Endodermal cell (in vitro differentiated cells): Measurements from ENCODE around the gene CTNNA1. TPM values are rescaled to one million over a fixed set of nuclear protein-coding genes. Genes with fewer than 3 reads are reported as not detected.
"Not testable (repeated sequence)": the region's sequence is repeated elsewhere in the genome, so short reads cannot be mapped to it uniquely, and the experiment has no call there.

Experiments
- DNase-seq: peaks from one replicate; pipeline ENCODE4 v3.0.0-alpha.2; 2017
- H3K27ac ChIP-seq: 2 replicates; pipeline ENCODE4 v1.5.1; 2013; ENCODE audit warnings: mild to moderate bottlenecking, low read depth, low read length, moderate library complexity
- H3K27me3 ChIP-seq: 2 replicates; pipeline ENCODE4 v1.6.1; 2013; ENCODE audit warnings: mild to moderate bottlenecking, low read length, moderate library complexity; ENCODE audit not compliant: insufficient read depth, control insufficient read depth, poor library complexity, severe bottlenecking
- H3K36me3 ChIP-seq: 2 replicates; pipeline ENCODE4 v1.7.0; 2013; ENCODE audit warnings: mild to moderate bottlenecking, low read length, moderate library complexity; ENCODE audit not compliant: control insufficient read depth, insufficient read depth
- H3K4me1 ChIP-seq: one replicate; pipeline ENCODE4 v1.7.0; 2013; ENCODE audit warnings: low read length; ENCODE audit not compliant: control insufficient read depth, insufficient read depth
- H3K4me3 ChIP-seq: 2 replicates; pipeline ENCODE4 v1.5.1; 2013; ENCODE audit warnings: mild to moderate bottlenecking, low read length, moderate library complexity
- H3K9ac ChIP-seq: 2 replicates; pipeline ENCODE4 v1.6.1; 2013; ENCODE audit warnings: mild to moderate bottlenecking, low read length, moderate library complexity; ENCODE audit not compliant: poor library complexity, severe bottlenecking; ENCODE audit errors: extremely low read depth
- H3K9me3 ChIP-seq: 2 replicates; pipeline ENCODE4 v1.6.1; 2013; ENCODE audit warnings: mild to moderate bottlenecking, low read length, moderate library complexity; ENCODE audit not compliant: control insufficient read depth
- H3K27ac Mint-ChIP-seq: 2 replicates; pipeline ENCODE4 v1.8.0; 2020; ENCODE audit warnings: mixed read lengths
- H3K27me3 Mint-ChIP-seq: 2 replicates; pipeline ENCODE4 v1.8.0; 2021; ENCODE audit warnings: mild to moderate bottlenecking, mixed read lengths; ENCODE audit not compliant: insufficient read depth
- H3K36me3 Mint-ChIP-seq: 2 replicates; pipeline ENCODE4 v1.8.0; 2020; ENCODE audit warnings: low read depth, mixed read lengths
- H3K4me1 Mint-ChIP-seq: 2 replicates; pipeline ENCODE4 v1.8.0; 2020; ENCODE audit warnings: mixed read lengths
- H3K4me3 Mint-ChIP-seq: 2 replicates; pipeline ENCODE4 v1.8.0; 2020; ENCODE audit warnings: mild to moderate bottlenecking, moderate library complexity, mixed read lengths
- H3K9me3 Mint-ChIP-seq: 2 replicates; pipeline ENCODE4 v1.8.0; 2020; ENCODE audit warnings: mild to moderate bottlenecking, mixed read lengths
- CTCF ChIP-seq: fragments of 200-600 bp; sonication (generic); conservative IDR thresholded peaks from 2 replicates; pipeline ENCODE4 v1.5.0; 2021; ENCODE audit warnings: antibody characterized with exemption, mild to moderate bottlenecking
- WGBS, 2 experiments: methylation state at CpG; one replicate each; pipeline versions ENCODE4 v1.1.5 to v1.1.7; 2013; ENCODE audit warnings: missing lambda C conversion rate in 2 of 2, mixed read lengths in 1 of 2; ENCODE audit not compliant: insufficient coverage in 1 of 2, insufficient read length in 1 of 2; 5-methylcytosine and 5-hydroxymethylcytosine counted together
- long read RNA-seq, 4 experiments: library from polyadenylated mRNA in 2 of 4; library from RNA in 1 of 4; library from capped mRNA in 1 of 4; stranded (forward) in 3 of 4; unstranded in 1 of 4; transcript quantifications; one replicate each; pipeline ENCODE4 v2.0.0, GENCODE V29; 2020 to 2021; ENCODE audit warnings: inconsistent platforms in 1 of 4
- polyA plus RNA-seq, 2 experiments: library from polyadenylated mRNA; stranded (reverse); fragments of 50-300 nt; gene quantifications; one replicate each; pipeline ENCODE4 v1.2.3, GENCODE V29; 2013
- total RNA-seq, 2 donors: library from RNA; stranded (reverse); fragmentation: NEBNext Ultra II Directional in 1 of 2; extraction: Animal tissue kit (Norgen Biotek cat#: 25700) in 1 of 2; gene quantifications; 2 replicates in 1 of 2; 3 replicates in 1 of 2; pipeline ENCODE4 v1.2.1, GENCODE V29; 2021

Gene CTNNA1
- 100 to 1,000 TPM; 298 to 305 TPM for total RNA-seq
- 251 TPM for polyA plus RNA-seq (2013, experiment 1 of 2)
- 256 TPM for polyA plus RNA-seq (2013, experiment 2 of 2)
- long read RNA-seq, experiment 1, transcript CTNNA1-201 (18 exons, 3,756 nt): major isoform, 14 of 149 reads
- long read RNA-seq, experiment 1, partial matches to known transcripts: 120 of 149 reads
- long read RNA-seq, experiment 1, other reads (novel, unspliced or antisense): 14 of 149 reads
- long read RNA-seq, experiment 2, transcript CTNNA1-201 (18 exons, 3,756 nt): major isoform, 503 of 620 reads
- long read RNA-seq, experiment 2, partial matches to known transcripts: 84 of 620 reads
- long read RNA-seq, experiment 2, other reads (novel, unspliced or antisense): 31 of 620 reads
- long read RNA-seq, experiment 3, transcript CTNNA1-230 (17 exons, 2,741 nt): minor isoform, 8 of 2,503 reads
- long read RNA-seq, experiment 3, transcript CTNNA1-201 (18 exons, 3,756 nt): major isoform, 2,225 of 2,503 reads
- long read RNA-seq, experiment 3, partial matches to known transcripts: 151 of 2,503 reads
- long read RNA-seq, experiment 3, other reads (novel, unspliced or antisense): 114 of 2,503 reads
- long read RNA-seq, experiment 4, transcript CTNNA1-201 (18 exons, 3,756 nt): major isoform, 30 of 46 reads
- long read RNA-seq, experiment 4, partial matches to known transcripts: 14 of 46 reads
- long read RNA-seq, experiment 4, other reads (novel, unspliced or antisense): 1 of 46 reads

GRCh38 chr5:138752951-138753793 lies at the start of gene CTNNA1:
TSS of gene CTNNA1 (plus strand) at chr5:138753425. CDS start at chr5:138781925, 28,500 bp downstream.
- Histone ChIP-seq H3K4me1 (no peaks in the 10 kb centered on the region), H3K27me3 (no peaks in the 10 kb centered on the region), H3K36me3 (peaks cover 28% of the 10 kb centered on the region), H3K9ac (peak within 1 kb of the TSS; percentile 97), H3K9me3 (peaks cover 20% of the 10 kb centered on the region), H3K27ac (peak within 1 kb of the TSS; percentile 94), H3K4me3 (peak within 1 kb of the TSS; percentile 97)
- 0% methylated on average over 9 to 102 of the region's 102 CpGs for WGBS, 2 experiments
- no peak for TF ChIP-seq CTCF
- Mint-ChIP-seq H3K4me3 (peak within 1 kb of the TSS; percentile 82), H3K27me3 (no peaks in the 10 kb centered on the region), H3K36me3 (peaks cover 31% of the 10 kb centered on the region), H3K9me3 (peaks cover 18% of the 10 kb centered on the region), H3K4me1 (peaks cover 19% of the 10 kb centered on the region), H3K27ac (peak within 1 kb of the TSS; percentile 95)
- peak; percentile 96 for DNase-seq

- not testable (repeated sequence) for H3K9me3 Mint-ChIP-seq, H3K27me3 Mint-ChIP-seq, H3K36me3 ChIP-seq, H3K27ac Mint-ChIP-seq, H3K9me3 ChIP-seq, H3K4me1 Mint-ChIP-seq, H3K36me3 Mint-ChIP-seq, H3K27ac ChIP-seq, H3K9ac ChIP-seq, H3K4me1 ChIP-seq, H3K4me3 Mint-ChIP-seq, DNase-seq, H3K27me3 ChIP-seq, H3K4me3 ChIP-seq
- 97% methylated on average over 3 of the region's 3 CpGs; no CpG with 5 or more reads in 1 of the 2 experiments for WGBS, 2 experiments
These were observed 49.4 kb upstream of the CTNNA1 start for GRCh38 chr5:138703777-138704176.

GRCh38 chr5:138705007-138705406 lies 48.2 kb upstream of the CTNNA1 start:
- WGBS, 2 experiments: 80 to 88% methylated on average over 1 to 3 of the region's 3 CpGs
- Histone ChIP-seq H3K9me3 (no peaks in the 10 kb centered on the region), H3K36me3 (no peaks in the 10 kb centered on the region), H3K27ac (peak overlapping the region; percentile 65), H3K9ac (no peak overlapping the region), H3K4me1 (no peaks in the 10 kb centered on the region), H3K27me3 (no peaks in the 10 kb centered on the region), H3K4me3 (no peak overlapping the region)
- no peak for TF ChIP-seq CTCF
- Mint-ChIP-seq H3K27ac (no peak overlapping the region), H3K4me3 (no peak overlapping the region), H3K9me3 (no peaks in the 10 kb centered on the region), H3K27me3 (no peaks in the 10 kb centered on the region), H3K4me1 (peaks cover 13% of the 10 kb centered on the region), H3K36me3 (no peaks in the 10 kb centered on the region)
- no peak for DNase-seq
